ENCODE results near the gene PLD5.
"Not testable (repeated sequence)": the region's sequence is repeated elsewhere in the genome, so short reads cannot be mapped to it uniquely, and the experiment has no call there.

PLD5 gene

DNA sequence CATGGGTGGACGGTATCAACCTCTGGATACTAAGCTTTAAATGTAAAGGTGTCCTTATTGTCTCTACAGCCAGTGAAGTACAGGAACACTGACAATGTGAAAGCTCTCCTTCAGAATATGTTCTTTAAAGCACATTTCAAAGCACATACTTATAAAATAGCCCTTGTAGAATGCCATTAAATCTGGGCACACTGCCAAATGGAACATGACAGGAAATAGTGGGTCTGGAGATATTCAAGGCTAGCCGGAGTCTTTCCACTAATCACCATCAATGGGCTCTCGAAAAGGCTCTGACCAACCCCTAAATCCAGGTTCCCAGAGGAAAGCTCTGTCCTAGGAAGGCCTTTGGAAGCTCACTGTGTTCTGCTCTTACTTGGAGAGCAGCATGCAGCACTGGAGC lies 46.6 kb downstream of the PLD5 start:
- Histone ChIP-seq H3K27ac (ENCODE audit: low read depth, low read length) (no peak overlapping the region), H3K27me3 (ENCODE audit: insufficient read depth, low read length) (no peaks in the 10 kb centered on the region), H3K36me3 (ENCODE audit: insufficient read depth, low read length) (no peaks in the 10 kb centered on the region), H3K9me3 (ENCODE audit: insufficient read depth, low read depth, low read length) (peaks cover 11% of the 10 kb centered on the region), H3K4me3 (ENCODE audit: low read length) (no peak overlapping the region), H3K4me1 (ENCODE audit: insufficient read depth, low read length) (no peaks in the 10 kb centered on the region), H3K9ac (ENCODE audit: low read depth, low read length) (no peak overlapping the region)
- WGBS = 94% methylated on average over 3 of the region's 3 CpGs

DNA sequence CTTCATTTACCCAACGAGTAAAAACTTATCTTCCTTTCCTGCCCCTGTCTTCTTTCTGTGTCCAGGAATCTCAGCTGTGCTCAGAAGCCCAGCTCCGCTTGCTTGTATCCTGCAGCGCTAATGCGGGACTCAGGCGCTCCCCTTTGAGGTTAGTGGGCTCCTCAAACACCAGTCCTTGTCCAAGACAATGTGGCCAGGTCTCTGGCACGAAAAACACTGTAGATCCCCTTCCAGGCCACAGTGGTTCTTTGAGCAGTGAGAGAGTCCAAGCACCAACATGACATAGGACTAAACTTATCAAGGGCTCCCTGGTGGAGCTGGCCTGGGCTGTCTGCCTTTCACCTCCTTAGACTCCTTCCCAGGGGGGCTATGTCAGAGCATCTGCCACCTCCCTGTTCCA lies 53.7 kb downstream of the PLD5 start:
- Histone ChIP-seq H3K27ac (ENCODE audit: low read depth, low read length) (no peak overlapping the region), H3K4me3 (ENCODE audit: low read length) (no peak overlapping the region), H3K4me1 (ENCODE audit: insufficient read depth, low read length) (no peaks in the 10 kb centered on the region), H3K36me3 (ENCODE audit: insufficient read depth, low read length) (no peaks in the 10 kb centered on the region), H3K9me3 (ENCODE audit: insufficient read depth, low read depth, low read length) (no peaks in the 10 kb centered on the region), H3K27me3 (ENCODE audit: insufficient read depth, low read length) (no peaks in the 10 kb centered on the region), H3K9ac (ENCODE audit: low read depth, low read length) (no peak overlapping the region)
- 96% methylated on average over 6 of the region's 6 CpGs for WGBS

DNA sequence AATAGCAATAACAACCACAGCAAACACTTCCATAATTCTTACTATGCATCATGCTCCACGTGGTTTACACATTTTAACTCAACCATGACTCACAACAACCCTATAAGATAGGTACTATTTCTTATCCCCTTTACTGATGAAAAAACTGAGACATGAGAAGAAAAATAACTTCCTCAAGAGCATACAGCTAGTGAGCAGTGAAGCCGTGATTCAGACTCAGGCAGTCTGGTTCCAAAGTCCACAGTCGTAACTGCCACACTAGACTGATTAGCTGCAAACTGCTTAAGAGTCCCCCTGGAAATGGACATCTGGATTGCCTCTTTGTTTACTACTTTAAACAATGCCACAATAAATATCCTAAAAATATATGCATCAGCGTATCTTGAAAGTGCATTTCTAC lies 55.7 kb downstream of the PLD5 start:
- Histone ChIP-seq H3K27me3 (ENCODE audit: insufficient read depth, low read length) (no peaks in the 10 kb centered on the region), H3K4me3 (ENCODE audit: low read length) (no peak overlapping the region)
- 95% methylated on average over 4 of the region's 4 CpGs for WGBS

DNA sequence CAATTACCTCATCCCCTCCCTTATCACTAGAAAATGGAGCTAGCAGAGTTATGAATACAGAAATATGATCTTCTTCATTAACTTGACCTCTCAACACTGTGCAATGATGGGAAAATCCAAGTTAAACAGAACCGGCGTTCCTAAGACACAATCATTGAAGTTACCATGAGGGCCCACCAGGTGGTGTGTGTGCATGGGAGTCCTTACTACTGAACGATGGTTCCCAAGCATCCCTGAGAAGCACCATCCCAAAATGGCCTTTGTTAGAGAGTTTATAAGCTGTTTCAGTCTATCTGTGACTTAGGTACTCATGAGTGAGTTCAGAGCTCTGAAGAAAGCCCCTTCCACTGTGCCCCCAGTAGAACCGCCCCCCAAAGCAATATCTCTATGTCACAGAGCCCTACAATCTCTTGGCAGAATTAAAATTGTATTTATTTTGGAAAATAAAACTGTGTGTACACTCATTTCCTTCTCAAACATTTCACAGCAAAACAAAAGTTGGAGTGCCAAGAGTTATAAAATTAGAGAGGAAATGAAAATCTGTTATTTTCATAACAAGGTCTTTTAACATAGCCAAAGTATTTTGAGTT lies 56.8 kb downstream of the PLD5 start:
- no peaks in the 10 kb centered on the region for H3K36me3 ChIP-seq (ENCODE audit: insufficient read depth, low read length)
- H3K27me3 ChIP-seq (ENCODE audit: insufficient read depth, low read length) = no peaks in the 10 kb centered on the region
- H3K4me3 ChIP-seq (ENCODE audit: low read length) = no peak overlapping the region
- no peaks in the 10 kb centered on the region for H3K4me1 ChIP-seq (ENCODE audit: insufficient read depth, low read length)
- WGBS = 27% methylated on average over 3 of the region's 4 CpGs
- no peak overlapping the region for H3K27ac ChIP-seq (ENCODE audit: low read depth, low read length)
- H3K9ac ChIP-seq (ENCODE audit: low read depth, low read length) = no peak overlapping the region
- H3K9me3 ChIP-seq (ENCODE audit: insufficient read depth, low read depth, low read length) = no peaks in the 10 kb centered on the region

More for the DNA sequence above, 55.7 kb downstream of the PLD5 start:
- Histone ChIP-seq H3K4me1 (ENCODE audit: insufficient read depth, low read length) (no peaks in the 10 kb centered on the region), H3K27ac (ENCODE audit: low read depth, low read length) (no peak overlapping the region), H3K9ac (ENCODE audit: low read depth, low read length) (no peak overlapping the region), H3K36me3 (ENCODE audit: insufficient read depth, low read length) (no peaks in the 10 kb centered on the region), H3K9me3 (ENCODE audit: insufficient read depth, low read depth, low read length) (no peaks in the 10 kb centered on the region)

DNA sequence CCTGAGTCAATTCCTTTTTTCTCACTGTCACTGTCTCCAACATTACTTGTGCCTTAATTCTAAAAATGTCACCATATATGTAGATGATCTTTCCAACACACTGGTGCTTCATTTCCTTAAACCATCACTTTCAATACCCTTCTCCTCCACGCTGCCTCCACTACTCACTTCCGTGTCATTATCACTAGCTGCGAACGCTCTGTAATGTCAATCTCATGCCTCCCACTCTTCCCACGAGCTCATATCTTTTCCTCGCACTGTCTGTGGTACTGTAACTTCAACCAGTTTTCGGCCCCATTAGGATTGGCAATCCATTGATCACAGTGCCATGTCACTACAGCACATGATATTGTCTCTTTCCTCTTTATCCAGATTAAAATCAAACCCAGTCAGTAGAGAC lies 61.6 kb downstream of the PLD5 start:
- no peaks in the 10 kb centered on the region for H3K4me1 ChIP-seq (ENCODE audit: insufficient read depth, low read length)
- no peak overlapping the region for H3K4me3 ChIP-seq (ENCODE audit: low read length)
- H3K36me3 ChIP-seq (ENCODE audit: insufficient read depth, low read length) = no peaks in the 10 kb centered on the region
- 94% methylated on average over 7 of the region's 7 CpGs for WGBS
- no peak overlapping the region for H3K27ac ChIP-seq (ENCODE audit: low read depth, low read length)
- H3K9ac ChIP-seq (ENCODE audit: low read depth, low read length) = no peak overlapping the region
- no peaks in the 10 kb centered on the region for H3K9me3 ChIP-seq (ENCODE audit: insufficient read depth, low read depth, low read length)
- H3K27me3 ChIP-seq (ENCODE audit: insufficient read depth, low read length) = no peaks in the 10 kb centered on the region

DNA sequence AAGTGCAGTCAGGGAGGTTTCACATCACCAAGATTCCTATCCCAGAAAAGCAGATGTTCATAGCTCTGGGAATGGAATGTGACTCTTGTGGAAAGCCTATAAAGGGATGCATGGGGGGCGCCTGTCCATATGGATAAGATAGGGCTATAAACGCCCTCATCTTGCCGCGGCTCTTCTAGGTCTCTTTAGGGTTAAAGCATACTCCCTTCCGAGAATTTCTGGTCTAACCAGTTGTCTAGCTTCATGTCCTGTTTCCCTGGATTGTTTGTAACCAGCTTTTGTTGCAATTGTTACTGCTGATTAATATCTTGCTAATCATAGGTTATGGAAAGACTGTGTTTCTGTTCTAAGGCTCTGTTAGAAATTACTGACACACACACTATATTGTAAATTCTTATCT lies 64.8 kb downstream of the PLD5 start:
- not testable (repeated sequence) for H3K4me3 ChIP-seq (ENCODE audit: low read length); H3K36me3 ChIP-seq (ENCODE audit: insufficient read depth, low read length); H3K9me3 ChIP-seq (ENCODE audit: insufficient read depth, low read depth, low read length); H3K4me1 ChIP-seq (ENCODE audit: insufficient read depth, low read length); H3K27ac ChIP-seq (ENCODE audit: low read depth, low read length); H3K27me3 ChIP-seq (ENCODE audit: insufficient read depth, low read length); H3K9ac ChIP-seq (ENCODE audit: low read depth, low read length)
- 90% methylated on average over 5 of the region's 5 CpGs for WGBS

DNA sequence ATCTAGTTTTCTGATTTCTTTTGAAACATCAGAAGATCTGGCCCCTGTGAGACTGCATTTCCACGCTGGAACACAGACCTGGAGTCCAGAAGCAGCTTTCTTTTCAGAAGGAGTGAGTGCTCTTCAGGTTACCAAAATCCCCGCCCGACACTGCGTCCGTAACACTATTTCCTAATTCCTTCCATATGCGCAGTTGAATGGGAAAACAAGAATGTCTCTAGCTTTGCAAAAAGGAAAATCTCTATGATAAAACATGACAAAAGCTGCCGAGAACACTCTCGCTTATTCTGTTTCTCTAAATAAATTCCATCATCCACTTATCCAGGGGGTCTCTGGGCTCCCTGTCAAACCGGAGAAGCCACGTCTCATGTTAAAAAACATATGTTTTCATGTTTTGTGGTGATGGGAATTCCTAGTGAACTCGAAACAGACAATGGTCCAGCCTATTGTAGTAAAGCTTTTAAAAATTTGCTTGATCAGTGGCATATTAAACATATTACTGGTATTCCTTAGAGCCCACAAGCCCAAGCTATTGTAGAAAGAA lies 67.7 kb downstream of the PLD5 start:
- 90% methylated on average over 11 of the region's 11 CpGs for WGBS
- no peak overlapping the region for H3K4me3 ChIP-seq (ENCODE audit: low read length)
- H3K9ac ChIP-seq (ENCODE audit: low read depth, low read length) = no peak overlapping the region
- H3K9me3 ChIP-seq (ENCODE audit: insufficient read depth, low read depth, low read length) = no peaks in the 10 kb centered on the region
- H3K36me3 ChIP-seq (ENCODE audit: insufficient read depth, low read length) = no peaks in the 10 kb centered on the region
- H3K4me1 ChIP-seq (ENCODE audit: insufficient read depth, low read length) = peaks cover 15% of the 10 kb centered on the region
- H3K27ac ChIP-seq (ENCODE audit: low read depth, low read length) = no peak overlapping the region
- no peaks in the 10 kb centered on the region for H3K27me3 ChIP-seq (ENCODE audit: insufficient read depth, low read length)

DNA sequence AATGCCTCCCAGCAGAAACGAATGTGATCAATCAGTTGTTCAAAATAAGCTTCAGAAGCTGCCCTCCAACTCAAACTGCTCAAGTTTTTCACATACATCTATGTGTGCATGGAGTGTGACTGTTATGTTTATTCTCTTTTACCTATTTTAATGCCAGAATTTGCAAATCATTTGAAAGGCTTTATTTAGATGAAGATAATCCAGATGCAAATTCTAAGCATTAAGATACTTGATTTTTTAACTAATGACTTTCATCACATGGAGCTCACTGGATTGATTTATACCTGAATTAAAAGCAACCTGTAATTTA lies 69.5 kb downstream of the PLD5 start:
- Histone ChIP-seq H3K4me3 (ENCODE audit: low read length) (no peak overlapping the region), H3K4me1 (ENCODE audit: insufficient read depth, low read length) (peaks cover 16% of the 10 kb centered on the region)
- 25% methylated on average over 1 of the region's 1 CpG for WGBS

DNA sequence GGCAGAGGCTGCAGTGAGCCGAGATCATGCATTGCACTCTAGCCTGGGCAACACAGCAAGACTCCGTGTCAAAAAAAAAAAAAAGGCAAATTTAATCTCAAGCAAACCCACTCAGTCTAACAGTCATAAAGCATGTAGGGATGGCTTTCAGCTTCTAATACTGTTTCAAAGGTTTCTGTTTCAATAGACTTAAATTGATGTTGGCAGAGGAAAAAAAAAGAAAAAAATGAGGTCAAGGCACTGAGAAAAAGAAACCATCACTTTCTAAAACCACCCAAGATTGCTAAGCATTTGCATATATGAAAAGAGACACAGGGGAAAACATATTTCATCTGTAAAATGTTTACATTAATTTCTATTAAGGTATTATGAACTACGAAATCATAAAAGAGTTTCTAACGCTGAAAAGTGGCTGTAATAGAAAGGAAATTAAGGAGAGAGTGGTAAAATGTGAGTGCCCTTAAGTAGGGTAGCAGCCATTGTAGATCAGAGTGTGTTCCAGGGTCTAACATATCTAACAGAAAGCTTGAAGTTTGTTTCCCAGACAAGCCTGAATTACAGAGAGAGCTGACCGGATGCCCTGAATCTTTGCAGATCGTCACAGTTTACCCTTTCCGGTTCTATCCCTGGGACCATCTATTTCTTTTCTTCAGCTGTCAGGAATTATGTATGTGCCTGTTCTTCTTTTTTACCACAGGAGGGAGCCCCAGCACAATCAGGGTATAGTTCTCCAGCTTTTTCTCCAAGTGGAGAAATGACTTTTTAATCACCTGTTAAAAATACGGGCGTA lies 70.0 kb downstream of the PLD5 start:
- H3K4me3 ChIP-seq (ENCODE audit: low read length) = no peak overlapping the region
- H3K9ac ChIP-seq (ENCODE audit: low read depth, low read length) = no peak overlapping the region
- WGBS = 65% methylated on average over 9 of the region's 9 CpGs
- H3K4me1 ChIP-seq (ENCODE audit: insufficient read depth, low read length) = peaks cover 21% of the 10 kb centered on the region
- no peaks in the 10 kb centered on the region for H3K27me3 ChIP-seq (ENCODE audit: insufficient read depth, low read length)
- no peaks in the 10 kb centered on the region for H3K9me3 ChIP-seq (ENCODE audit: insufficient read depth, low read depth, low read length)
- H3K36me3 ChIP-seq (ENCODE audit: insufficient read depth, low read length) = no peaks in the 10 kb centered on the region
- H3K27ac ChIP-seq (ENCODE audit: low read depth, low read length) = no peak overlapping the region

More for the DNA sequence above, 69.5 kb downstream of the PLD5 start:
- H3K36me3 ChIP-seq (ENCODE audit: insufficient read depth, low read length) = no peaks in the 10 kb centered on the region
- H3K27ac ChIP-seq (ENCODE audit: low read depth, low read length) = no peak overlapping the region
- no peaks in the 10 kb centered on the region for H3K27me3 ChIP-seq (ENCODE audit: insufficient read depth, low read length)
- no peak overlapping the region for H3K9ac ChIP-seq (ENCODE audit: low read depth, low read length)
- H3K9me3 ChIP-seq (ENCODE audit: insufficient read depth, low read depth, low read length) = no peaks in the 10 kb centered on the region

DNA sequence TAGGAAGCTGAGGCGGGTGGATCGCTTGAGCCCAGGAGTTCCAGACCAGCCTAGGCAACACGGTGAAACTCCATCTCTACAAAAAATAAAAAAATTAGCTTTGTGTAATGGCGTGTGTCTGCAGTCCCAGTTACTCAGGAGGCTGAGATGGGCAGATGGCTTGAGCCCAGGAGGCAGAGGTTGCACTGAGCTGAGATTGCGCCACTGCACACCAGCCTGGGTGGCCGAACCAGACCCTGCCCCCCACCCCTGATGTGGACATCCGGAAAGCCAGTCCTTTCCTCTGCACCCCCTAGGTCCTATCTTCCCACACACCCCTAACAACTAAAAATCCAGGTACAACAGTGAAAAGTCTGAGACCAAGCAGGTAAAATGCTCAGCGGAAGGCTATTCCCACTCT lies 71.9 kb downstream of the PLD5 start:
- H3K36me3 ChIP-seq (ENCODE audit: insufficient read depth, low read length) = no peaks in the 10 kb centered on the region
- H3K27me3 ChIP-seq (ENCODE audit: insufficient read depth, low read length) = no peaks in the 10 kb centered on the region
- WGBS = 95% methylated on average over 7 of the region's 8 CpGs
- H3K9me3 ChIP-seq (ENCODE audit: insufficient read depth, low read depth, low read length) = no peaks in the 10 kb centered on the region
- H3K4me1 ChIP-seq (ENCODE audit: insufficient read depth, low read length) = peaks cover 40% of the 10 kb centered on the region
- no peak overlapping the region for H3K4me3 ChIP-seq (ENCODE audit: low read length)
- no peak overlapping the region for H3K27ac ChIP-seq (ENCODE audit: low read depth, low read length)
- no peak overlapping the region for H3K9ac ChIP-seq (ENCODE audit: low read depth, low read length)

DNA sequence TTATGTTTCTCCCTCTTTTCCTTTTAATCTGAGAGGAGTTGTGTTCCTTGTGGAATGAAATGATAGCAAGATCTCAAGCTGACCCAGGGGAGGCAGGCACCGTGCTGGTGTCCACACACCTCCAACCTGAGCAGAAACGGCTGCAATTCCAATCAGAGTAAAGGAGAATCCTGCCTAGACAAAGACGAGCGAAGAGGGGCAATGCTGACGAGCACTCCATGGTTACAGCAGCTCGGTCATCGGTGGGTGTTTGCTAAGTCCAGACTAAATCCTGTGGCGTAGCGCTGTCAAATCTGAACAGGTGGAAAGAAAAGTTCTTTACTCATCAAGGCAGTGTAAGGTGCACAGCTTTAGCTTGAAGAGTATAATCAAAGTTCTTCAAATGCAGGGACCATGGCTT lies 74.8 kb downstream of the PLD5 start:
- Histone ChIP-seq H3K9me3 (ENCODE audit: insufficient read depth, low read depth, low read length) (no peaks in the 10 kb centered on the region), H3K9ac (ENCODE audit: low read depth, low read length) (no peak overlapping the region), H3K4me3 (ENCODE audit: low read length) (no peak overlapping the region), H3K4me1 (ENCODE audit: insufficient read depth, low read length) (peaks cover 44% of the 10 kb centered on the region), H3K36me3 (ENCODE audit: insufficient read depth, low read length) (no peaks in the 10 kb centered on the region), H3K27ac (ENCODE audit: low read depth, low read length) (no peak overlapping the region), H3K27me3 (ENCODE audit: insufficient read depth, low read length) (no peaks in the 10 kb centered on the region)
- 89% methylated on average over 9 of the region's 9 CpGs for WGBS

Data from HUES64 (cell line).